ENCODE data around the gene KCNN3.

KCNN3 gene

GRCh38 chr1:154821083-154821482 is 49.0 kb downstream of the KCNN3 start:
- TF ChIP-seq CTCF (conservative IDR thresholded peaks at IDR 0.05; ENCODE audit: control insufficient read depth, insufficient read depth, low read depth, low read length): no peak
- DNase-seq (ENCODE audit: low read depth): peak; percentile 23
- no peak overlapping the region for H3K4me3 ChIP-seq (ENCODE audit: control insufficient read depth, low read depth, low read length)

- no peak for TF ChIP-seq CTCF (conservative IDR thresholded peaks at IDR 0.05; ENCODE audit: control insufficient read depth, insufficient read depth, low read depth, low read length)
- H3K4me3 ChIP-seq (ENCODE audit: control insufficient read depth, low read depth, low read length): no peak overlapping the region
- no peak for DNase-seq (ENCODE audit: low read depth)
These were observed 49.4 kb downstream of the KCNN3 start for GRCh38 chr1:154820646-154821045.

- no peak overlapping the region for H3K4me3 ChIP-seq (ENCODE audit: control insufficient read depth, low read depth, low read length)
- peak; percentile 6 for DNase-seq (ENCODE audit: low read depth)
- TF ChIP-seq CTCF (conservative IDR thresholded peaks at IDR 0.05; ENCODE audit: control insufficient read depth, insufficient read depth, low read depth, low read length): peak; percentile 44
These were observed 50.2 kb downstream of the KCNN3 start for GRCh38 chr1:154819628-154820590.

- no peak overlapping the region for H3K4me3 ChIP-seq (ENCODE audit: control insufficient read depth, low read depth, low read length)
- TF ChIP-seq CTCF (conservative IDR thresholded peaks at IDR 0.05; ENCODE audit: control insufficient read depth, insufficient read depth, low read depth, low read length): no peak
- no peak for DNase-seq (ENCODE audit: low read depth)
These were observed 51.2 kb downstream of the KCNN3 start for GRCh38 chr1:154818911-154819310.

GRCh38 chr1:154816937-154817336 is 53.1 kb downstream of the KCNN3 start:
- no peak for TF ChIP-seq CTCF (conservative IDR thresholded peaks at IDR 0.05; ENCODE audit: control insufficient read depth, insufficient read depth, low read depth, low read length)
- H3K4me3 ChIP-seq (ENCODE audit: control insufficient read depth, low read depth, low read length): no peak overlapping the region
- no peak for DNase-seq (ENCODE audit: low read depth)

- H3K4me3 ChIP-seq (ENCODE audit: control insufficient read depth, low read depth, low read length): no peak overlapping the region
- DNase-seq (ENCODE audit: low read depth): no peak
- no peak for TF ChIP-seq CTCF (conservative IDR thresholded peaks at IDR 0.05; ENCODE audit: control insufficient read depth, insufficient read depth, low read depth, low read length)
These were observed 53.7 kb downstream of the KCNN3 start for GRCh38 chr1:154816369-154816768.
